PC-9 (cell line): ENCODE results near the gene COA8. TPM values are rescaled to one million over a fixed set of nuclear protein-coding genes. Genes with fewer than 3 reads are reported as not detected.

Experiments
- BruUV-seq: library from RNA; stranded (reverse); fragments of 400-500 nt; replicated peaks from 2 replicates; lab custom pipeline; 2021; lab: Mats Ljungman, UMichigan
- CTCF ChIA-PET: fragments of 300-600 bp; sonication (Branson Sonifier 250); formaldehyde crosslinking; loops from one replicate; lab custom pipeline; 2022; ENCODE audit warnings: antibody characterized with exemption; lab: Charles Lee
- POLR2A ChIA-PET: fragments of 300-600 bp; sonication (Branson Sonifier 250); formaldehyde crosslinking; loops from one replicate; lab custom pipeline; 2022; ENCODE audit warnings: antibody characterized with exemption; ENCODE audit not compliant: unreplicated experiment; lab: Charles Lee
- DNase-seq, 2 experiments: peaks; one replicate each; pipeline versions ENCODE4 v3.0.0 to v3.0.0-alpha.2; 2015 to 2022; ENCODE audit warnings: mixed read lengths in 1 of 2
- H2AFZ ChIP-seq: fragments of 200-600 bp; sonication (generic); 2 replicates; pipeline ENCODE4 v1.8.1; 2017; ENCODE audit warnings: antibody characterized with exemption
- H3F3A ChIP-seq: fragments of 200-600 bp; sonication (generic); 2 replicates; pipeline ENCODE4 v1.8.1; 2017; ENCODE audit warnings: antibody characterized with exemption, mild to moderate bottlenecking, low read depth; ENCODE audit not compliant: insufficient read depth
- H3K27ac ChIP-seq: fragments of 200-600 bp; sonication (generic); 2 replicates; pipeline ENCODE4 v1.6.1; 2016; ENCODE audit warnings: mixed run types
- H3K27me3 ChIP-seq: fragments of 200-600 bp; sonication (generic); 2 replicates; pipeline ENCODE4 v1.6.1; 2016; ENCODE audit warnings: low read depth, mixed run types; ENCODE audit not compliant: insufficient read depth
- H3K36me3 ChIP-seq: fragments of 200-600 bp; sonication (generic); 2 replicates; pipeline ENCODE4 v1.6.1; 2016; ENCODE audit warnings: low read depth, mixed run types
- H3K4me1 ChIP-seq: fragments of 200-600 bp; sonication (generic); replicated peaks from 2 replicates; pipeline ENCODE4 v1.6.1; 2016; ENCODE audit warnings: mixed run types; ENCODE audit not compliant: insufficient read depth
- H3K4me2 ChIP-seq: fragments of 200-600 bp; sonication (generic); 2 replicates; pipeline ENCODE4 v1.6.1; 2017; ENCODE audit warnings: mixed run types
- H3K4me3 ChIP-seq: fragments of 200-600 bp; sonication (generic); 2 replicates; pipeline ENCODE4 v1.6.1; 2016; ENCODE audit warnings: mixed run types
- H3K79me2 ChIP-seq: fragments of 200-600 bp; sonication (generic); 2 replicates; pipeline ENCODE4 v1.6.1; 2017; ENCODE audit warnings: low read depth, mixed run types
- H3K9me2 ChIP-seq: fragments of 200-600 bp; sonication (generic); 2 replicates; pipeline ENCODE4 v1.8.1; 2017; ENCODE audit warnings: mild to moderate bottlenecking; ENCODE audit not compliant: insufficient read depth
- H3K9me3 ChIP-seq: fragments of 200-600 bp; sonication (generic); 2 replicates; pipeline ENCODE4 v1.8.1; 2016; ENCODE audit warnings: low read depth; ENCODE audit not compliant: insufficient read depth
- H4K20me1 ChIP-seq: fragments of 200-600 bp; sonication (generic); 2 replicates; pipeline ENCODE4 v1.8.1; 2017; ENCODE audit not compliant: insufficient read depth
- CTCF ChIP-seq: fragments of 200-600 bp; sonication (generic); conservative IDR thresholded peaks from 2 replicates; pipeline ENCODE4 v1.6.1; 2017; ENCODE audit warnings: mixed run types, antibody characterized with exemption, mild to moderate bottlenecking, moderate library complexity
- EZH2 ChIP-seq: fragments of 200-600 bp; sonication (generic); IDR thresholded peaks from 2 replicates; pipeline ENCODE4 v1.8.0; 2017; ENCODE audit warnings: antibody characterized with exemption, low read depth
- intact Hi-C: fragments of 100-400 bp; cut with micrococcal nuclease; formaldehyde crosslinking; loops from one replicate; pipeline ENCODE4 v1.10.0; 2022; ENCODE audit not compliant: unreplicated experiment
- total RNA-seq: library from RNA; stranded (reverse); gene quantifications from 2 replicates; pipeline ENCODE4 v1.2.3, GENCODE V29; 2021

Gene COA8
- total RNA-seq, 1 experiment from 2014 or later = 101 TPM

DNA sequence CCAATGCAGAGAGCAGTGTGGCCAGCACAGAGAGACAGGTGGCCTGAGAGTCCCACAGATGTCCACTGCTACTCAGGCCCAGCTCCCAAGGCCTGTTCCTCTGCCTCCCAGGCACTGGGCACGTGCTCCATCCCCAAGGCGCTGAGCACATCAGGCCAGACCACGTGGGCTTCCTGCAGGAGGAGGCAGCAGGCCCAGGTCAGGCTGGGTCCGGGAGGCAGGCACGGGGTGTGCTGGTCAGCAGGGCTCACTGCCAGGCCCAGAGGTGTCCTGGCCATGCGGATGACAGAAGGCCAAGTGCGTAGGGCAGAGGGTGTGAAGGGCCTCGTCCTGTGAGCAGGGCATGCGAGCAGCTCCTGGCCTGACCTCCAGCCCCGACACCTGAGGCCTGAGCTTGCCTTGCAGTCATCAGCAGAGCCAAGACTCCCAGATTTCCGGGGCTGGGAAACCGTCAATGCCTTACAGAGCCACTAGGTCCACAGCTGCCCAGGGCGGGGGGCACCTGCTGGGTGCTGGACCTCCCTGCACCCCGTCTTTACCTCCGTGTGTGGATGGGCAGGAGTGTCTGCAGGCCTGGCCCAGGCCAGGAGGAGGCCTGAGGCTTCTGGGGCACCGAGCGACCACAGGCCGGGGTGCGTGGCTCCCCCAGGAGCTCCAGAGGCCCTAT is 18.9 kb upstream of the COA8 start:
- Histone ChIP-seq H2AFZ (no peak overlapping the region), H3K4me1 (peaks cover 48% of the 10 kb centered on the region), H4K20me1 (peaks cover 35% of the 10 kb centered on the region), H3K27ac (no peak overlapping the region), H3K27me3 (no peaks in the 10 kb centered on the region), H3K4me2 (no peak overlapping the region), H3K4me3 (no peak overlapping the region), H3K9me2 (no peaks in the 10 kb centered on the region), H3K79me2 (no peaks in the 10 kb centered on the region), H3F3A (peaks cover 38% of the 10 kb centered on the region), H3K36me3 (no peaks in the 10 kb centered on the region), H3K9me3 (no peaks in the 10 kb centered on the region)
- intact Hi-C loops = loop anchor here (5.0 to 10.0 kb wide), 2 partner anchors 852 to 1019 kb away; no protein-coding TSS in a partner anchor
- no TSS peak for BruUV-seq
- TF ChIP-seq CTCF (no peak), EZH2 (no peak)
- POLR2A ChIA-PET = no interaction called here
- CTCF ChIA-PET = no interaction called here
- DNase-seq = no peak

- intact Hi-C loops = loop anchor here (5.0 to 10.0 kb wide), 2 partner anchors 852 to 1020 kb away; no protein-coding TSS in a partner anchor
- POLR2A ChIA-PET = no interaction called here
- no peak overlapping the region for H3K4me3 ChIP-seq
Measured at GRCh38 chr14:103544388-103545218, 18.2 kb upstream of the COA8 start.

More at GRCh38 chr14:103544388-103545218, 18.2 kb upstream of the COA8 start:
- Histone ChIP-seq H3K4me1 (peaks cover 41% of the 10 kb centered on the region), H2AFZ (no peak overlapping the region), H3K27ac (no peak overlapping the region), H3K4me2 (no peak overlapping the region), H3K9me3 (no peaks in the 10 kb centered on the region), H3F3A (peaks cover 30% of the 10 kb centered on the region), H3K27me3 (no peaks in the 10 kb centered on the region), H3K36me3 (no peaks in the 10 kb centered on the region), H3K79me2 (no peaks in the 10 kb centered on the region), H4K20me1 (peaks cover 37% of the 10 kb centered on the region), H3K9me2 (no peaks in the 10 kb centered on the region)
- CTCF ChIA-PET = no interaction called here
- BruUV-seq = no TSS peak
- TF ChIP-seq CTCF (no peak), EZH2 (no peak)
- DNase-seq = no peak
